Stimulated activated effector memory CD8-positive, alpha-beta T cell treated with anti-CD3 and anti-CD28 coated beads, Interleukin-12 subunit alpha, Interleukin-12 subunit beta, amount 100 ng/mL, for 72 hours (primary cell): Measurements from ENCODE around the gene TNS1.

Source experiments
- ATAC-seq: fragments of 150-1000 bp; cut with Tn5 transposase; 2 replicates; pipeline ENCODE4 v1.10.0; 2021
- DNase-seq, 2 donors: peaks; one replicate each; pipeline ENCODE4 v3.0.0; 2021 to 2022; ENCODE audit warnings: low spot score in 2 of 2
- H3K27ac Mint-ChIP-seq: one replicate; pipeline ENCODE4 v1.8.0; 2022; ENCODE audit warnings: mild to moderate bottlenecking, mixed read lengths
- H3K36me3 Mint-ChIP-seq: one replicate; pipeline ENCODE4 v1.8.0; 2022; ENCODE audit warnings: mild to moderate bottlenecking, mixed read lengths
- H3K4me1 Mint-ChIP-seq: one replicate; pipeline ENCODE4 v1.8.0; 2022; ENCODE audit warnings: mixed read lengths
- H3K4me3 Mint-ChIP-seq: one replicate; pipeline ENCODE4 v1.8.0; 2022; ENCODE audit warnings: mild to moderate bottlenecking, mixed read lengths
- H3K9me3 Mint-ChIP-seq: one replicate; pipeline ENCODE4 v1.8.0; 2022; ENCODE audit warnings: mixed read lengths

TNS1 gene

DNA sequence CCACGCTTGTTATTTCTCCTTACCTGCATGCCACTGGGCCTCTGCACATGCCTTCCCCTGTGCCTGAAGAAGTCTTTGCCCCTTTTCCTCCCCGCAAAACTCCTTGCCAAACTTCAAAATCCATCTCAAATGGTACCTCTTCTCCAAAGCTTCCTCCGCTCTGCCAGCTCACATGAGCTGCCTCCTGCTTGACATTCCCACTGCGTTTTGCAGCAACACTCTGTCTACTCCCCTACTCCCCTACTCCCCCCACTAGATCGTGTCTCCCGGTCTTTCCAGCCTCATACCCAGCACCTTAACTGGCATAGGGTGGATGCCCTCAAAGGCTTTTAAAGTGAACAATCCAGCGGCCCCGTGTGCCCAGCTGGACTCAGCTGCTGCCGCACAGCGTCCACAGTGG is 65.8 kb downstream of the TNS1 start:
- no peak overlapping the region for H3K4me3 Mint-ChIP-seq
- ATAC-seq = no peak
- no peak overlapping the region for H3K27ac Mint-ChIP-seq

DNA sequence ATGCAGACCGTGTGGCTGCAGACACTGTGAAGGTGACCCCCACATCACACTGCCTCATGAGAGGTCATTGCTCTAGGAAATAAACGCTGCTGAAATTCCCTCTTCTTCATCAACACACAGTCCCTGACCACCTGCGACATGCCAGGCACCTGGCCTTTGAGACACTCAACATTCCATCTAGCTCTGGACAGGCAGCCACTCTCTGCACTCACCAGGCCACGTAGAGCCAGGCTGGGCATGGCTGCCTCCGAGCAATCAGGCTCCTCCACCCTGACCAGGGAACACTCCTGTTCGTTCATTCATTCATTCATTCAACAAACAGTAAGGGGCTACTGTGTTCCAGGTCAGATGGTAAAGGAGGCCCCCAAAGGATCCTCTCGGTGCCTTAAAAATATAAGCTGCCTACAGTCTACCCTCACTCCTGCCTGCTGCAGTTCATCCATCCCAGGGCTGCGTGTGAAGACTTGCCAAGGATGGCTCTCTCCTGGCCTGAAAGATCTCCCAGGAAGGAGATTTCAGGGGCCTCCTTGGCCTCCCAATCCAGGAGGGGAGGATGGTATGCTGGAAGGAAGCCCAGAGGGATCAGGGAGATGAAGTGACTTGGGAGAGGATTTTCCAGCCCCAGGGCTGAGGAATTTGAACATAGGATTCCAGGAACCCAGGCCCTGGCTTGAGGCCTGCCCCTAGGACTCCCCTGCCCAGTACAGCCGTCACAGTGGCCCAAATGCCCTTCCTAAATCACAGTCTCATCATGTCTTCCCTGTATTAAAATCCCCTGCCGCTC is 66.7 kb downstream of the TNS1 start:
- ATAC-seq = no peak
- Mint-ChIP-seq H3K9me3 (no peaks in the 10 kb centered on the region), H3K4me3 (no peak overlapping the region), H3K27ac (peak overlapping the region; percentile 51), H3K36me3 (no peaks in the 10 kb centered on the region), H3K4me1 (peaks cover 12% of the 10 kb centered on the region)
- DNase-seq = no peak

More for the DNA sequence above, 65.8 kb downstream of the TNS1 start:
- Mint-ChIP-seq H3K4me1 (peaks cover 12% of the 10 kb centered on the region), H3K36me3 (no peaks in the 10 kb centered on the region), H3K9me3 (no peaks in the 10 kb centered on the region)
- DNase-seq = no peak

DNA sequence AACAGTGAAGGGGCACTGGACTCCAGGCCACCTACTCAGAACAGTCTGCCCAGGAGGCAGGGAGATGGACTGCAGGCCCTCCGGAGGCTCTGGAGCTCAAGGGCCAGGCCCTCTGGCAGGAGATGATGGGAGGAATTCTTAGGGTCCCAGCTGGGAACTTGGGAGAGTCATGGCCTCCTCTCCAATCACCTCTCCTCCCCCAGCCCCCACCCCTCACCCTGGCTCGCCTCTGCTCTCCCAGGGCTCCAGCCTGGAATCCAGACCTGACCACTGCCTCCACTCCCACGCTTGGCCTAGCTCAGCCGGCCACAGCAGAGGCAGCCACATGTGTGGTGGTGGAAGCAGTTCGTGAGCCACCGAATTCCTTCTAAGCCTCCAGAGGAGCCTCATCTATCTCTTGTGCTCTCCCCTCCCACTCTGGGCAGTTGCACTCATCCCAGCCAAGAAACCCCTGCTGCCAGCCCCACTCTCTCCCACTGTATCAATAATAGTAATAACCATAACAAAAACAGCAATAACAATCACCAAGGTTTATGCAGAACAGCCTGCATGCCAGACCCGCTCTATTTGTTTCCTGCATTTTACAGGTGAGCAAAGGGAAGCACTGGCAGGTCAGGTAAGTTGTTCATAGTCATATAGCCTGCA is 67.4 kb downstream of the TNS1 start:
- Mint-ChIP-seq H3K4me1 (peaks cover 16% of the 10 kb centered on the region), H3K4me3 (no peak overlapping the region), H3K36me3 (no peaks in the 10 kb centered on the region), H3K9me3 (no peaks in the 10 kb centered on the region), H3K27ac (peak overlapping the region; percentile 51)
- ATAC-seq = no peak
- DNase-seq = no peak

DNA sequence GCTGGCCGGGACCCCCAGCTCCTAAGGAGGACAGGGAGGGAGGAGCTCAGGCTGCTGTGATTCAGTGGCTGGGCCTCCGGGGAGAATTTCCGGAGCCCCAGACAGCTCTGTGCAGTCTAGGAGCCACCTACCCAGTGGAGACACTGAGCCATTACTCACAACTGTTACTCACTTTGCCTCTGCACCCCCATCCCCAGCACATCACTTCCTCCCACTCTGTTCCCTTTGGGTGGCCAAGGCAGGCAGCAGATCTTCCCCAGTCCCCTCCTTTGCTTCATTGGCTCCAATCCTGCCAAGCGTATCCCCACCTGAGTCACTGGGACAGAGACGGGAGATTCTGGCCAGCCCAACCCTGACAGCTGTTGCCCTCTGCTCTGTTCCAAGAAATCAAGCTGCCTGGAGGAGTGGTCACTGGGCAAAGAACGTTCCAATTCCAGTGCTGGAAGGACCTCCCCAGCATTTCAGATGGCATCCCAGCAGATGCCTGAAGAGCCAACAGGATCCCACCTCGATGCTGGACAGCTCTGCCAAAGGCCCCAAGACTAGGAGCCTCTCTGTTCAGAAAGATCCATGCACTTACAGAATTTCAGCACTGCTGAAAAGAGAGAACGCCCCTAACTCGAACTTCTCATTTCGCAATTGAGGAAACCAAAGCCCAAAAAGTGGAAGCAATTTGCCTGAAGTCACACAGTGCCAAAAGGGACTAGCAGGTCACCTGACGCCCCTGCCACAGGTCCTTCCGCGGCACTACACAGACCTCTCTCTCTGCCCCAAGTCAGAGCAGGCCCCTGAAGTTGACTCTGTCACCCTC is 68.3 kb downstream of the TNS1 start:
- H3K36me3 Mint-ChIP-seq = no peaks in the 10 kb centered on the region
- ATAC-seq (peak; percentile 67), DNase-seq (no peak)
- H3K9me3 Mint-ChIP-seq = no peaks in the 10 kb centered on the region
- H3K27ac Mint-ChIP-seq = no peak overlapping the region
- peaks cover 19% of the 10 kb centered on the region for H3K4me1 Mint-ChIP-seq
- H3K4me3 Mint-ChIP-seq = no peak overlapping the region

DNA sequence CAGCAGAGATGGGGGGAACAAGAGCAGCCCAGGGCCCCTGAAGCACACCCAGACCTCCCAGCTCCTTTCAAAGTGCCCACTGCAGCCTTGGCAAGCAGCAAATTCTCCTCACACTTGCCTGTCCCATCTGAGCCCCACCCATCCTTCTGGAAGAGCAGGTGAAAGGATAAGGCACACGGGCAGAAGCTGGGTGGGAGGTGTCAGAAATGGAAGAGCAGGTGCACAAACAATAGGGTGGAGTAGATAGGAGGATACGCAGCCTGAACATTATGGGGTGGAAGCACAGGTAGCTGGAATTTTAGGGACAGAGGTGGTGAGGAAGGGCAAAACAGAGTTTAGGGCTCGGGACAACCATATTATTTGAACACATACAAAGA is 69.2 kb downstream of the TNS1 start:
- DNase-seq (no peak), ATAC-seq (no peak)
- H3K27ac Mint-ChIP-seq = no peak overlapping the region
- H3K4me3 Mint-ChIP-seq = no peak overlapping the region
- H3K9me3 Mint-ChIP-seq = no peaks in the 10 kb centered on the region
- no peaks in the 10 kb centered on the region for H3K36me3 Mint-ChIP-seq
- peaks cover 19% of the 10 kb centered on the region for H3K4me1 Mint-ChIP-seq

DNA sequence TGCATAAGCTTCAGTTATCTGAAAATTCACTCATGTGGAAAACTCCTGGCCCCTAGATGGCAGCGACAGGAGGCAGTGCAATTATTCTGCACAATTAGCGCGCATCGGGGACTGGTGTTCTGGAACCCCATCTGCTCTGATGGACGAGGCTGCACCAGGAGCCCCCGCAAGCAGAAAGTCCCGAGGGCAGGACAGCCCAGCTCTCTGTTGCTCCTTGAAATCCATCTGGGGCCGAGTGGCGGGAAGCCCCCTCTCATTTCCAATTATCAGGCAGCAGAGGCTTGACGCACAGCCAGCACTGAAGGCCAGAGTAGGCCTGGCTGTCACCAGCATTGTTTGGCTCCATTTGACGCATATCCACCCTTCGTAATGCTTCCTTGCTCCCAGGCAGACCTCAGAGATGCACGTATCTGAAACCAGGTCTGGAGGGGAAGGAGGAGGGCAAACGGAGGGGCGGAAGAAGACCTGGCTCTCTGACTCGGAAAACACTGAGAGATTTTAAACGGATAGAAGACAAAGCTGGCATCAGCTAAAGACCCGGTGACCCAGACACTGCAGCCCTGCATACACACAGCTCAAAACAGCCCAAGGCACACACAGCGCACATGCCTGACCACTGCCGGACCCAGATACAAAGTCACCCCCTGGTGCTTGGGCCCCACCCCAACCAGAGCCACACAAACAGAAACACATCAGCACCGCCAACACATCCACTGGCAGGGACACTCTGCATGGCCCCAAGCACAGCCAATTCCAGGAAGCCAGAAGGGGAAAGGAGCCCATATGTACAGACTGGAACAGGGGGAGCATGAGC is 69.8 kb downstream of the TNS1 start:
- no peak for DNase-seq
- H3K4me3 Mint-ChIP-seq = no peak overlapping the region
- no peaks in the 10 kb centered on the region for H3K9me3 Mint-ChIP-seq
- no peaks in the 10 kb centered on the region for H3K36me3 Mint-ChIP-seq
- ATAC-seq = no peak
- H3K4me1 Mint-ChIP-seq = peaks cover 19% of the 10 kb centered on the region
- no peak overlapping the region for H3K27ac Mint-ChIP-seq

DNA sequence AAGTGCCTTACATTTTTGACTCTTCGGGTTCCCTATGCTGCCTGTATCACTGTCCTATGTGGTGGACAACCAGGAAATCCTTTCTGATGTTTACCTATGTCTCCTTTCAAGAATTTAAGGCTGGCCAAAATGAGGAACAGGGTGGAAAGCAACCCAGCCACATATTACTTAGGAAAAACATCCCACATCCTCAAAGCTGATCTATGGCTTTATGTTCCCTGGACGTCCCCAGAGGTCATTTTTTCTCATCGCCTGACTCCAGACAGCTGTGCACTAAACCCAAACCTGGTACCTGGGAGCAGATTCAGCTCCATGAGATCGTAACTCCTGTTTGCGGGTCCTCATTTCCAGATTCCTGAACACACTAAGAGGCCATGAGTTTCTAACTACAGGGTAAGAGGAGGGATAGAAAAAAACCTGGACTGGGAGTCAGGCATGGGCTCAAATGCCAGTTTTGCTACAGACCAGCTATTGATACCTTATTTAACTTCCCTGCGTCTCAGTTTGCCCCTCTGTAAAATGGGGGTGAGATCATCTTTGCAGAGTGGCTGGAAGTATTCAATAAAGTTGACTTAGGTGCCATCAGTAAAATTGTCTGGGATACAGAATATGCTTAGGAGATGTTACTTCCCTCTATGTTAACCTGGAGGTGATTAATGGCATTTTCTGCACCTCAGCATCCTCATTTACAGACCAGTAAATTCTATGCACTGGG is 70.8 kb downstream of the TNS1 start:
- no peak for ATAC-seq
- no peak for DNase-seq
- Mint-ChIP-seq H3K27ac (no peak overlapping the region), H3K9me3 (no peaks in the 10 kb centered on the region), H3K36me3 (no peaks in the 10 kb centered on the region), H3K4me1 (peaks cover 19% of the 10 kb centered on the region), H3K4me3 (no peak overlapping the region)

DNA sequence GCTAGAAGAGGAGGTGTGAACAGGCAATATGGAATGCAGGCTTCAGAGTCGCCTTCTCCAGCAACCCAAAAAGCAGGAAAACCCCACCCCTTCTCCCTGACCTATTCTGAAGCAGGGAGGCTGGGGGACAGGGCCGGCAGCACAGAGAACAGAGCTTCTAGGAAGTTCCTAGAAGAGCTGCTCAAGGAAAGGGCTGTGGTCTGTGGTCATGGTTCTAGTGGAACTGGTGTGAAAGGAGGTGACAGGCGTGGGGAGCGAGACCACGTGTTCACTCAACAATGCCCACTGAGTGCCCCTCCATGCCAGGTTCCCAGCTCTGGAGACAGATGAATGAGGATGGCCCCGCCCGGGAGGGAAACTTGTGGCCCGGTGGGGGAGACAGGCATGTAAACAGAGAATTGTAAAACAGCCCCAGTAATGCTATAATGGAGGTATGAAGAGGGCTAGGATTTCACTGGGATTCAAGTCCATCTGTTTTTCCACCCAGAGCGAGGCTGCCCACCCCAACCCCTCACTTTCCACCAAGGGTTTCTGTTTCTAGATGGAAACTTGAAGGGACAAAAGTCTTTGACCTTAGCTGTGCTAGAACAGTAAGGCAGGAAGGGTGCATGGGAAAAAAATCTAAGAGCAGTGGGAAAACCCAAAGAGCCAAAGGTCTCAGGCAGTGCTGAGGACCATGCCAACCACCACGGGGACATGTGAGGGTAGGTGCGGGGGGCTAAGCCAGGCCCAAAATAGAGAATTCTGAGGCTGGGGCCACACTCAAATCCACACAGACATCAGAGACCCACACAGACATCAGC is 71.8 kb downstream of the TNS1 start:
- Mint-ChIP-seq H3K4me3 (no peak overlapping the region), H3K27ac (no peak overlapping the region), H3K4me1 (peaks cover 19% of the 10 kb centered on the region), H3K9me3 (no peaks in the 10 kb centered on the region), H3K36me3 (no peaks in the 10 kb centered on the region)
- ATAC-seq (no peak), DNase-seq (no peak)

DNA sequence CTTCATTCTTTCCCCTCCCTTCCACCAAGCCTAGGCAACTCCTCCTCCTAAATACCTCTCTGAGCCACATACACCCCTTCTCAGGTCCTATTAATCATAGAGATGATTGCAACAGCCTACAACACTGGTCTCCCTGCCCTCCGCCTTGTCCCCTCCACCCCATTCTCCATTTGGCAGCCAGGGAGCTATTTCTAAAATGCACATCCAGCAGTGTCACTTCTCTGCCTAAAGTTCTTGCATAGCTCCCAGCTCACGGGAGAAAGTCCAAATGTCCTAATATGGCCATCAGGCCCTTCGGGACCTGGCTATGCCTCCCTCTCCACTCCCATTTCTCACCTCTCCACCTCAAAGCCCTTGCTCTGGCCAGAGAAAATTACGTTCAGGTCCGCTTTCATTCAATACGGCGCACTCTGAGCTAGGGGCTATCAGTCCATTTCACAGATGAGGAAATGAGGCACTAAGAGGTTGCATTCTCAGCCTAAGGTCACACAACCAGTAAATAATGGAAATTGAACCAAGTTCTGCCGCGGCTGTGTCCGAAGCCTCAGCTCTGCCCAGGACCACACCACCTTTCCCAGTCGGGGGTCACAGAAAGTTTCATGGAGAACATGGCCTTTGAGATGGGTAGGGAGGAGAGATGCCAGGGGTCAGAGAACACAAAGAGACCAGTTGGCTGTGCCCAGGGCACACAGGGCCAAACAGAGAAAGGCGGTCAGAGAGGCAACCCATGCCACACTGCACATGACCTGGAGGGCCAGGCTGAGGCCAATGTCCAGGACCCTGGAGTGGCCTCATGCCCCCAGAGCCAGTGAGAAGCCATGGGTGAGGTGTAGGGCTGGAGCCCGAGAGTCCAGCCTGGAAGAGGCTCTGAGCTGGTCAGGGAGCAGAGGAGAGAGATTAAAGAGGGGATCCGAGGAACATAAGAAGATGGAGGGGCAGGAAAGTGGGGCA is 72.8 kb downstream of the TNS1 start:
- ATAC-seq (no peak), DNase-seq (no peak)
- peaks cover 19% of the 10 kb centered on the region for H3K4me1 Mint-ChIP-seq
- no peak overlapping the region for H3K4me3 Mint-ChIP-seq
- no peaks in the 10 kb centered on the region for H3K36me3 Mint-ChIP-seq
- H3K27ac Mint-ChIP-seq = no peak overlapping the region
- H3K9me3 Mint-ChIP-seq = no peaks in the 10 kb centered on the region

DNA sequence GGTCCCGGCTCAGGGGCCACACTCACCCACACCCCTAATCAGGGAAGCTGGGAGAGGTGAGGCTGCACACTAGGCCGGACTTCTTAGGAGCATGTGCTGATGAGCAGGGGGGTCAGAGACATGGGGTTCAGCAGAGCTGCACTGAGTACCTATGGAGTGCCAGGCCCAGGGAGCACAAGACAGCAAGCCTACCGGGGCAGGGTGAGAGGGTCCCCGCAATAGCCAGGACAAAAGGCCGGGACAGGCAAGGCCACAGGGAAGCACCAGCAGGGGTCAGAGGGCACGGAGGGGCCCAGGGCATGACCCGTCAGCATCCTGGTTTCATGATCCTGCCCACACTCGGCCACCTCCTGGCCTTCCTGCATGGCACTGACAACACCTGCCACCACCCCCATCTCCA is 73.5 kb downstream of the TNS1 start:
- H3K4me3 Mint-ChIP-seq = no peak overlapping the region
- ATAC-seq (no peak), DNase-seq (no peak)
- H3K9me3 Mint-ChIP-seq = no peaks in the 10 kb centered on the region
- H3K36me3 Mint-ChIP-seq = no peaks in the 10 kb centered on the region
- peaks cover 15% of the 10 kb centered on the region for H3K4me1 Mint-ChIP-seq
- H3K27ac Mint-ChIP-seq = no peak overlapping the region

DNA sequence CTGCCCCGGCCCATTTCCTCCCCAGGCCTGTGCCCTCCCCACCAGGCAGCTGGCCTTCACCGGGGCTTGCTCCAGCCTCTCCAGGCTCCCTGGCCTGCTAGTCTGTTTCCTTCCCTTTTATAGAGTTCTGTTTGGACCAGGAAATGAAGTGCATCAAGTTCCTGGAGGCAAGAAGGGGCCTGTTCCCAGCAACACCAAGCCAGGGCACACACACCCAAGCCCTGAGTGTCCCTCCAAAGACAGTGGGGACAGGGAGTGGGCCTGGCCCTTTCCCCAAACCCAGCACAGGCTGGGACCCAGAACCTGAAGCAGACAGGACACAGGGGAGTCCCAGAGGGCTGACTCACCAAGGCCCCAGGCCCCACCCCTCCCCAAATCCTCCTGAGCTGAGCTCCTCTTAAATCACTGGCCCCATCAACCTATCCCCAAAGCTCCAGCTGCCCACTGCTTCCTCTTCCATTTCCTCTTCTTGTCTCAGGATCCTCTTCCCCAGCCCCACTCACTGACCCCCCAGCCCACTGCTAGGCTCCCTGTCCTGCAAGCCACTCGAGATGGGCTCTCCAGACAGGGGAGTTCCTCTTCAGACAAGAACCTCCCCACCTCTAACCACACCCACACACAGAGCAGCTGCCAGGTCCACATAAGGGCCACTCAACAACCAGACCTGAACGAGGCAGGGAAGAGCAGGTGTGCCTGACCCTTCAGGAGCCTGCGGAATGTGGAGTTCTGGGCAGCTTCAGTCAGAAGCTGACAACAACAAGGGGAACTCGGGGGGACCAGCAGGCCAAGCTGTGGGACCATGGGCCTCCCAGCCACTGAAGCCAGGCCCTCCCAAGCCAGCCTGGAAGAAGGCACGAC is 74.2 kb downstream of the TNS1 start:
- Mint-ChIP-seq H3K36me3 (no peaks in the 10 kb centered on the region), H3K4me3 (no peak overlapping the region), H3K27ac (peak overlapping the region; percentile 68), H3K9me3 (no peaks in the 10 kb centered on the region), H3K4me1 (peaks cover 10% of the 10 kb centered on the region)
- no peak for DNase-seq
- ATAC-seq = no peak

DNA sequence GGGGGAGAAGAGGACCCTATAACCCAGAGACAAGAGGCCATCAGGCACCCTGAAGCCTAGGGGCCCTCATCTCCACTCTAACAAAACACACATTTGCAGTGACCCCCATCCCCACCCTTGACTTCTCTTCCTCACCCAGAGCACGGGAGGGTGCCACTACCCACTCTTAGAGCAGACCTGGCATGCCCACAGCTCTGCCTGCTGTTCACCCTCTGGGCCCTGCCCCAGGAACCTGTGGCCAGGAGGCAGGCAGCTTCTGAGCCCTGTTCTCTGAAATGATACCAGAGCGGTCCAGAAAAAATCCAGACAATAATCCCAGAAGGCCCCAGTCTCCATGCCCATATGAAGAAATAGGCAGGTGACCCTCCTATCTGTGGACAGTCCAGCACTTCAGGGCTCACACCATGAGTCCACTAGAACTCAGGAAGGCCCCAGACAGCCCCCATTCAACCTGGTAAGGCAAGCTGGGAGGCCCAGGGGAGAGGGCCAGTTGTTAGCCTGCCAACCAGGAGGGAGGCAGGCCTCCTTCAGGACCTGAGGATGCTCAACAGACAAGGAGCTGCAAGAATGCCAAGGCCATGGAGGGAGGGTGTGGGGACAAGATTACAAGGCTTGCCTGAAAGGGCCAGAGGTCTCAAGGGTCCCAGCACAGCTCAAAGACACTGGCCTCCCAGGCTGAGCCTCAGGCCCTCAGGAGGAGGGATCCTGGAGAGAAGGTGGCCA is 75.0 kb downstream of the TNS1 start:
- DNase-seq (no peak), ATAC-seq (peak; percentile 2)
- no peaks in the 10 kb centered on the region for H3K36me3 Mint-ChIP-seq
- H3K4me3 Mint-ChIP-seq = no peak overlapping the region
- no peaks in the 10 kb centered on the region for H3K9me3 Mint-ChIP-seq
- peaks cover 7% of the 10 kb centered on the region for H3K4me1 Mint-ChIP-seq
- no peak overlapping the region for H3K27ac Mint-ChIP-seq
